Activated naive CD4-positive, alpha-beta T cell treated with Interleukin-2 at 50 U/mL for 16 hours (primary cell): ENCODE results near the gene OGA.

ENCODE experiments used
- DNase-seq: peaks from one replicate; pipeline ENCODE4 v3.0.0-alpha.2; 2020

OGA gene

DNA sequence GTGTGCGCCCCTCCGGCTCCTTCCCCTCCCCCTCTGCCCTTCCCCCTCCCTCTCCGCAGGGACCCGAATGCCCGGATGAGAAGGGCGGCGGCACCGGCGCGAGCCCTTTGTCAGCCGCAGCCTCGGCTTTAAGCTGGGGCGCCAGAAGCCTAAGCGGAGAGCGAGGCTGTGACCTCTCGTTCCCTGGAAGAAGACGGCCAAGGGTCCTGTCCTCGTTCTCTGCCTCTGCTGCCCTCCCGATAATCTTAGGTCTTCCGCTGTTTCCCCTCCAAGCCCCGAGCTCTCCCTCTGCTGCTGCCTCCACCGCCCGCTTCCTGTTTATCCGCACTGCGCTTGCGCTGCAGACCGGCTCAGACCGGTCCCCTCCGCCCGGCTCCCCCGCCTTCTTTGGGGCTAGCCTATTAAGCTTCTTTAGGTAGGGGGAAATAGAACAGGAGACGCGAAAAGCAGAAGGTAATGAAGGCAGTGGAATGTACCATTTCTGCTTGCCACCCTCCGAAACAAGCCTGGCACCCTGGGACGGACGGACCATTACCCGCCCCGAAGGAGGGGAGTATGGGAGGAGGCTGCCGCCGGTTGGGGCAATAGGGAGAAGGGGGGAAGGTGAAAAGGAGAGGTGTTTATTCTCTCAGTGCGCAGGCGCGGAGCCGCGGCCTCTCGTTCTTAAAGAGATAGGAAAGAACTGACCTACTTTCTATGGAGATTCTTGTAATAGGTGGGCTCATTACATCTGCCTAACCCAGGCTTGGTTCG, at the start of gene OGA:
OGA (minus strand) TSS at position 326 of the 753 bp plus-strand sequence. CDS start 422 bp downstream, outside the sequence.
- peak; percentile 98 for DNase-seq

DNA sequence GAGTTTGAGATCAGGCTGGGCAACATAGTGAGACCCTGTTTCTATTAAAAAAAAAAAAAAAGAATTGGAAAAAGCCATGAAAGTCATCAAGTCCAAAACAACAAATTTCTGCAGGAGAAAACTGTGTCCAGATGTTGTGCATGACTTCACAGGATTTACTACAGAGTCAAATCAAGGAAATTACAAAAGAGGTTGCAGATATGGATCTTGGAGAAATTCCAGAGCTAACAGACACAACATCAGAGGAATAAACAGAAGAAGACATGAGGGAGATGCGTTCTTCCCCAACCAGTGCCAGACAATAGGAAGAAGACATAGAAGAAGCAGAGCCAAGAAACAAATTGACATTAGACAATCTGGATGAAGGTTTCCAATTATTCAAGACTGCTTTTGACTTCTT, 49.7 kb upstream of the OGA start:
- DNase-seq, result no peak

DNA sequence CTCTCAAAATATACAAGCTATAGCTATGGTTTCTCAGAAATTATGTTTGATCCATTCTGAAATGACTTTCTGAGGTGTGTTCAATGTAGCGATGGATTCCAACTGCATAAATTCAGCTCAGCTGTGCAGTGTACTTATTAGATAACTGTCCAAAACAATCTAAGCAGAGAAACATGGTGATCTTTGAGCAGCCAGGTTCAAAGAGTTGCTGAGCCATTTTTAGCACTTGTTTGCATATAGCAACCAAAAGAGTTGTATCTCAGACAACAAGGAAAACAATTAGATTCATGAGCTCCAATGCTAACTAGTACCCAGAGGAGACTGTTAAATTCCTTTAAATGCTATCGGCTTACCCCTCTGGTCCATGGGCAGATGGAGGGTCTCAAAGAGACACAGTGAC, 41.3 kb upstream of the OGA start:
- DNase-seq, result no peak

DNA sequence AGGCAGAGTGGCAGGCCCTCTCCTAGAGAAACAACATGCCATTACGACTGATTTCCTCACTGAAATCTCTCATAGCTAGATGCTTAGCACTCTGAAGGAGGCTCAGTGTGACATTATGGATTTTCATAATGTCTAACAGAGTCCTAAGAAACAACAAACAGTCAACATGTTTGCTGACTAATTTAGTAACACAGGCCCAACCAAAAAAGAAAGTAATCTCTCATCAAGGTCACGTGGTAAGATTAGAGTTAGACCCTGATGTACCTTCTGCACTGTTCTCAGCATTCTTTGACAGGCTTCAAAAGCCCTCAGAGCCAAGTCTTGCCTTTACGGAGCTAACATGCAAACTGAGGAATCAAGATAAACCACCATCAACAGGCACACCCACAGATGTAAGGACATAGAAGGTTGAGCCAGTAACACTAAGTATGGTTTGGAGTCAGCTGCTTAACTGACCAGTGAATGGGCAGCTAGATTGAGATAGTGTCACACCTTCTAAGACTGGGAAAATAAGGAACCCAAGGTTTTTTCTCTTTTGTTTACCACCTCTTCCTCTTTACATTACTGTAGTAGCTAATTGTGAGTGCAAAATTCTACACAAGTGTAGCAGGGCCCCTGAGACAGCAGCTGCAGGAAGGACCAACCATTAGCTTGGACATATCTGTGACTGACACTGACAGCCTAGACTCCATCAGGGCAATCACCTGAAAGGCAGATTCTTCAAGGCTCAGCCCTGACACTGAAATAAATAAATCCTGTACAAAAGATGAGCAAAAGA, 40.7 kb upstream of the OGA start:
- no peak for DNase-seq

DNA sequence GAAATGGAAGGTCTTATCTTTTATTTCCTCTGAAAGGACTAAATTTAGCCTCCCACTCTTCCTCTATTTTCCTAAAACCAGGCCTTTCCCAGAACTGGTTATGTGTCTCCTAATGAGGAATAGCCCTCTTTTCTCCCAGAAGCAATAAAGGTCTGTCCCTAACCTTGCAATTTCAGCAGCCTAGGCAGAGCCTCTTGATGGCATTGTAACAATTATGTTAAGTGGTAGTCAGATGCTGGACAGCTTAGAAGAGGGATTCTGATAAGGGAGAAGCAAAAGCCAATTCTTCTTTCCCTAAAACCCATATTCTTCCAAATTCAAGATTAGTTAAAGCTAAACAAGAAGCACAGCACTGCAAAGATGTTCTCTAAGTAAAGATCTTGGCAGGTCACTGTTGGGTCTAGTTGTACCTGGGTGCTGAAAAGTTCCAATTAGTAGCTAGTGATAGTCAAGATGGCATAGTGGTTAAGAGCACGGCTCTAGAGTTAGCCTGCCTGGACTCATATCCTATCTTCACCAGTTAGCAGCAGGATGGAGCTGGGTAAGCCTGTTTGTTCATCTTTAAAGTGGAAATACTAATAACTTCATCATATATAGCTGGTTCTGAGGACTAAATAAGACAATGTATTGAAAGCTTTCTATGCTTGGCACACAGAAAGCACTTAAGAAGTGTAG, 39.7 kb upstream of the OGA start:
- no peak for DNase-seq

DNA sequence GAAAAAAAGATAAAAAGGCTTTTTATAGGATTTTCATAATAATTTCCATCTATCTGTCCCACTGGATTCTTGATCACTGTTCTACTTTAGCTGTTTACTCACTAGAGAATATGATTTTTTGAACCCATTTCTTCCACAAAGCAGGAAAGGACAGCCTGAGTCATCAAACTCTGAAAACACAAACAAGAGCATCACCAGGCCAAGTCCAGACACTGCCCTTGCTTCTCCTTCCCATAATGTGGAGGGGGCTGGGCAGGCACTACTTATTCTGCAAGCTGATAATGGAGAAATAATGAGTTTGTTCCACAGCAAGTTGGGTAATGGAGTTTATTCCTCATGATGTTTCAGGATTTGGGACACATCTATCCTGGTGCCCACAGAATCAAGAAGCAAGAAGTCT, 38.4 kb upstream of the OGA start:
- no peak for DNase-seq

DNA sequence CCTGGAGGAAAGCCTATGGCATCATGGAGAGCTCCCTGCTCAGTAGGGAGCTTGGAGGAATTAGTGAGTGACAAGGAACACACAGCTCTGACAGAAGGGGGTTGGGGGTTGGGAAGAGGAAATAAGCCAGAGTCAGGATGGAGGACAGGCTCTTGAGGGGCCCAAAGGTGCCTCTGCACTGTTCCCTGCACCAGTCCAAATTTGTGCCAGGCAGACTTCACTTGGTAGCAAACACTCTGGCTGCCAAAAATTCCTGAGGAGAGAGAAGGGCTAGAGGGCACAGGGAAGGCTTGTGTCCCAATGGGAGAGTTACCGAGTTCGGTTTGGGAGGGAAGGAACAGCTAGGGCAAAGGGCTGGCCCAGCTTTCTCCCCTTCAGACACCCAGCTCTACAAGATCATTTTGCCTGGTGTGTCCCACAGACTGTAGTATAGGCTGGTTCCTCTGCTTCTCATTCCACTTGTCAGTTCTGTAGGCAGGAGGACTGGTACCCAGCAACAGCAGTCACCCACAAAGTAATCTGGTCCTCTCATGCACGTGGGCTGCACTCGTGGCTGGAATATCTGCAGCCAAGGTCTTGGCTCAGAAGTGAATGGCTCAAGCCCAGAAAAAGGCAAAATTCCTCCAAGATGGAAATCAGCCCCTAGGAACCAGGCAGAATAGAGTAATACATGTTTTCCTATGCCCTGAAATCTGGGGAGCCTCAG, 33.3 kb upstream of the OGA start:
- no peak for DNase-seq

DNA sequence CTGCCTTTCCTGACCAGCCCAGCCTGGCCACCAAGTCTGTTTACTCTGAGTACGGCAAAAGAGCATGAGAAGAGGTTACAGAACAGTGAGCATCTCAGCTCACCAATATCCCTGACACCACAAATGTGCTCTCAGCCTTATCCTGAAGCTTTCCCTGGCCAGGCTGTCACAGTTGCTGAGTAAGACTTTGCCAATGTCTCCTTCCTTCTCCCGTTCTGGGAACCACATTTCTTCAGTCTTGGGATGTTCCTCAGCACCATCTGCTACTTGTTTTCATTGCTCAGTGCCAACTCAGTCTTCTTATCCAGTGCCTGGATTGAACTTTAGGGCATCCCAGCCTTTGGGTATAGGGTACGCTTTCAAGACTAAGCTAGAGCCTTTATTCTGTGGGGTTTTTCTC, 32.5 kb upstream of the OGA start:
- DNase-seq, result no peak

DNA sequence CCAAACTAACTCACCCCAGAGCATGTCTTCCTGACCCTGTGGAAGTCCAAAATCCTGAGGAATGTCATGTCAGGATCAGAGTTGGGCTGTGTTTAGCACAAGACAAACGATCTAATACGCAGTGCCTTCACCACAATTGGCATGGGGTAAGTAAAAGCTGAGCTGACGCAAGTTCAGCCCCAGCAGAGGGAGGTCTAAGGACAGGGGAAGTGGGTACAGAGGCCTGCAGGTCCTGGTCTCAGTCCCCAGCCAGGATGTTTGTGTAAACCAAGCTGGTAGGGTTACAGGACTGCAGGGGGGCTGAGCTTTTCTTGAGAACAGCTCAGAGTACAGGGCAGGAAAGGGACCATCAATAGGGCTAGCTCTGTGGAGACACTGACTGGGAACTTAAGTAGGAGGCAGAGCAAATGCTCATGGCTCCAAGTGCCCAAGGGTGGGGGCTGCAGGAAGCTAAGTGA, 30.7 kb upstream of the OGA start:
- no peak for DNase-seq

DNA sequence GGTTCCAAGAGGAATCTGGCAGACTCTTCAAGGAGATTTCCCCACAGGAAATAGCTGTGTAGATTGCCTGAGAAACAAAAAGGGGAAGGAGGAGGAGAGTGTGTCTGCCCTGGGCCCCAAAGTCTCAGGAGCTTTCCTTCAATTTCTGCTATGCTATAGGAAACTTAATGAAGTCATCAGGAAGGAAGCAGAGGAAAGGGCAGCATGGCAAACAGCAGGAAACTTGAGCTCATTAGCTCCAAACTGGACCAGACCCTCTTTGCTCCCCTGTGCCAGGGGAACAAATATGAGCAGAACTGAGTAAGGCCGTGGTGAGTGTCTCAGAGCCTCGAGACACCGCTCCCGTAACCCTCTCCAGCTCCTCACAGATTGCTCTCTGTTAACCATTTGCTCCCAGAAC, 30.2 kb upstream of the OGA start:
- DNase-seq, result no peak

DNA sequence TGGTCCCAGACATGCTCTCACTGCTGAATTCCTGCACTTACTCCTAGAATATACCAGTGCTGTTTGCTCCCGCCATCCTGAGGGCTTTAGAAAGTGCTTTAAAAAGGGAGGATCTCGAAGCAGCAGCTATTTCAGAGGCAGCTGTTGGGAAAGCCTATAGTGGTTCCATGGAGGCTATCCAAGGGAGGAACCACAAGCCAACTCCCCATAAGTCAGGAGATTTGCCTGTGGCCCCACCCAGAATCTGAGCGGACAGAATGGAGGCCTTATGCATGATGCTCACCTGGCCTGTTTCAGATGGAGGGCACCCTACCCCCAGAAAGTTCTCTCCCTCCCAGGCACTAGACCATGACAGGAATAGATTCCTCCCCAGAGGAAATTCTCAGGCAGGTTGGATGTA, 27.6 kb upstream of the OGA start:
- DNase-seq, result no peak

DNA sequence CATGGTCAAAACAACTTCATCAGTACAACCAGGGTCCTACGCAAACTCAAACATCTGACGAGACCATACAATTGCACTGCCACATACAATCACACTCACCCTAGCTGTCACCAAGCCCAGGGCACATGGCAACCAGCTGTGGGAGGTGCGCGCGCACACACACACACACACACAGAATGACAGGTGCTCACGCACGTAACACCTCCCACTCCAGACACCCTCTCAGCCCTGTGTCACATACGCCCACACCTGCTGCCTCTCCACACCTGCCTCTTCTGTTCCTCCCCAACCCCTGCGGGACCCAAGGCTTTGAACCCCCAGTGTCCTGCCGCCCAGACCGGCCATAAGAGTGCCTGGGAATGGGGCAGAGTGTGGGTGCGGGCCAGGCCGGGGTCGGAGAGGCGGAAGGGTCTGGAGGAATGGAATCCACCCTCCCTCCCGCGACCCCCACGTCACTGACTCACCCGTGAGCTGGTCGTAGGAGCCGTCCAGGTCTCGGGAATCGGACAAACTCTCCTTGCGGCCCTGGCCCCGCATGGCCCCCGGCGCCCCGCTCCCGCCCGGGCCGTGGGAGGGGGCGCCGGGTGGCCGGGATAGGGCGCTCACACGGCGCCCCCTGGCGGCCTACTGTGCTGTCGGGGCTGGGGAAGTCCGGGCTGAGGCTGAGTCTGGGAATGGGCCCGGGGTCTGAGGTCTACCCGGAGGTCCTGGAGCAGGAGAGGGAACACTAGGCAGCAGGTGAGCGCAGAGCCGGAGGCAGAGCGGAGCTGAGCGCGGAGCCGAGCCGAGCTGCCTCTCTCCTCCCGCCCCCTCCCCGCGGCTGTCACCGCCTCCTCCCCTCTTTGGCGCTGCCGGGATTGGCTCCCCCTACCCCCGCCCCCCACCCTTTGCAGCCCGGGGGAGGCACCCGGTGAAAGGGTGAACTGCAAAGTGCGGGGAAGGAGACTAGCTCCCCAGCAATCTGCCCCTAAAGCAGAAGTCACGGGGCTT, 25.1 kb upstream of the OGA start, which contains the start of gene KCNIP2:
KCNIP2 (minus strand) TSS at position 769 of the 990 bp plus-strand sequence; CDS start at position 537, 232 bp downstream.
- peak; percentile 69 for DNase-seq

DNA sequence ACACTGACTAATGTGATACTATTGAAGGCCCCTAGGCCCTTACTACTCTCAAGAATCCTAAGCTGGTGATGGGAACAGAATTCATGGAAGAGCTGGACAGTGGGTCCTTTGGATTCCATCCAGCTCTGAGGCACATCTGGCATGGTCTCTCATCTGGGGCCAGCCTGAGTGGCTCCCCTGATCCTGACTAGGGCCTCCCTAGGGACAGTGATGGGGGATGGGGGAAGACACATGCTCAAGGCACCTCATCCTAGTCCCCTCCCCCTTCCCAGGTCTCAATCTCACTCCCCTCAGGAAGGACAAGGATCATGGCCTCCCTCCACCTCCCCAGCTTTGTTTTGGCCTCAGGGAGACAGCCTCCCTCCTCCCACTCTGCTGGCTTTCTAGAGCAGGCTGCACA, 23.6 kb upstream of the OGA start:
- no peak for DNase-seq

DNA sequence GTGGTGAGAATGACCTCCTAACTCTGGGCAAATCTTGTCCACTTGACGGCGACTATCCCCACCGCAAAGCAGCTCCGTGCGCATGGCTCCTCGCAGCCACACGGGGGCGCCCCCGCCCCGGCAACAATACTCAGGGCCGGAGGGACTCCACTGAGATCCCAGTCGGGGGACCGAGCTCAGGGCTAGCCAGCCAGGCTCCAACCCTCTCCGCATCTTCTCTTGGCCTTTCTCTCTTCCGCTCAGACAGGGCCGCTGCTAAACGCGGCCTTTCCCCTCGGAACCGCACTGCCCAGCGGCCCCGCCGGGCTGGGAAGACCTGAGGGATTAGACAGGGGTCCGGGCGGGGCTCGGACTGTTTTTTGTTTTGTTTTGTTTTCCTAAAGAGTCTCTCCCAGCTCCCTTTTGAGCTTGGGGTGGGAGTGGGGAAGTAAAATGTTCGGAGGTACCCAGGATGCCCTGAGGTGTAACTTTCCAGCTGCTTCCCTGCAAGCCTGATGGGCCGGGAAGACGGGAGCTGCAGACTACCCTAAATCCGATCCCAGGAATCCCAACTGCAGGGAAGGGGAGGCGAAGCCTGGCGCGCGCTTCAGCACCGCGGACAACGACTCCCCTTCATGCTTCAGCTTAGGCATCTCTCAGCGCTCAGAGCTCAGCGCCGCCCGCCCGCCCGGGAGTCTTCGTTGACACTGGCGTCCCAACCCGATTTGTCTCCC, 22.7 kb upstream of the OGA start:
- peak; percentile 80 for DNase-seq

DNA sequence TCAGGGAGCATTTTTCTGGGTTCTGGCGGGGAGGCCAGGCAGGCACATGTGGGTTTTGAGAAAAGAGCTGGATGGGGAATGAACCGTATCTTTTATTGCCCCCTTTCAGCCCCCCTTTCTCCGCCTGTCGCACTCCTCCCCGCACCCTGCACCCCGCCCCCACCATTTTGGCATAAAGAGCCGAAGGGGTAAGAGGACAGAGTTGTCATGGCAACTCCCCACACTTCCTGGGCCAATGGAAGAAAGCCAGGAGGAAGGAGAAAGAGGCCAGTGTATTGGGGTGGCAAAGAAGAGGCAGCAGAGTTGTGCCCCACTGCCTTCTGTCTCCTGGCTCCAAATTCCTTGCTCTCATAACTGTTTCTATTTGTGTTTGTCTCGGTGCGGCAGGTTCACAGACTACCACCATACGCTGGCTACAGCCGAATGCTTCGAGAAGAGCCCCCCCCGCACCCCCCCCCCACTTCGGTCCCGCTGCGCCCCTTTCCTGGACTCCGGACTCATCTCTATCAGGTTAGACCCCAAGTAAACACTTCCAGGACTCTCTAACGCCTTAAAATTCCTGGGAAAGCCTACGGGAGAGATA, 21.9 kb upstream of the OGA start:
- peak; percentile 24 for DNase-seq

DNA sequence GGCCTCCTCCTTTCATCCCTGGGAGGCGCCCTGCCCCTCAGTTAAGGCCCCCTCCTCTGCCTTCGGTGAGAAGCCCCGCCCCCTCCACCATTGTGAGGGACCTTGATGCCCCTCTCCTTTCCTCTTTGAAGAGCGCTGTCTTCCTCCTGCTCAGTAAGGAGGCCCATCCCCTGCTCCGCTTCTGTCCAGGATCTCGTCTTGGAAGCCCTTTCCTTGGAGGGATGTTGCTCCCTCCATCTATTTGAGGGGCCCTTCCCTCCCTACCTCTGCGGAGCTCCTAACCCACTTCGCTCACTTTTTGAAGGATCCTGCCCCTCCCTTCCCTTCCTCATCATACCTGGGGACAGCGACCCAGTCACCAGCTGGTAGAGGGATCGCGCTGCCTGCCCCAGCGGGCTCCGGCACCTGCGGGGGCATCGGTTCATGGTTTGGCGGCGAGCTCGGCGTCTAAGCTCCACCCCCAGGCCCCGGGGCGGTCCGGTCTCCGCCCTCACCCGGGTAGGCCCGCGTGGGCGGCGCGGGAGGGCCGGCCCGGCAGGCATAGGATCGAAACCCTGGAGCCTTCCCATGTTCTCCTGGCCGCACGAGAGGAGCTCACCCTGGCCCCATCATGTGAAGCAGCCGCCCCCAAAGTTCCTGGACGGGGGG, 21.3 kb upstream of the OGA start:
- peak; percentile 71 for DNase-seq

DNA sequence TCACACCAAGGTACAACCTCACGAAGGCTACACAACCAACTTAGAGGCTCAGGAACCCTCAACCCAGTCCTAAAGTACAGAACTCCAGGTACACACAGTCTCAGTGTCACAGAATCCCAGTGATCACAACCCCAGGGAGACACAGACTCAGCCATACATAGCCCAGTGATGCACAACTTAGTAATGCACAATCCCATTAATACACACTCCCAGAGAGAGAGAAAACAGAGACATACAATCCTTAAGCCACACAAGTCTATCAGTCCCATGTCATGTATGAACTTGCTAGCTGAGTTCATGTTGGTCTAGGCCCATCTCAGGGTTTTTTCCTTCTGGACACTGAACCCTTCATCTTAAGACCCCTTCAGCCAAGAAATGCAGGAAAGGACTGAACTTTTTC, 20.8 kb upstream of the OGA start:
- no peak for DNase-seq

DNA sequence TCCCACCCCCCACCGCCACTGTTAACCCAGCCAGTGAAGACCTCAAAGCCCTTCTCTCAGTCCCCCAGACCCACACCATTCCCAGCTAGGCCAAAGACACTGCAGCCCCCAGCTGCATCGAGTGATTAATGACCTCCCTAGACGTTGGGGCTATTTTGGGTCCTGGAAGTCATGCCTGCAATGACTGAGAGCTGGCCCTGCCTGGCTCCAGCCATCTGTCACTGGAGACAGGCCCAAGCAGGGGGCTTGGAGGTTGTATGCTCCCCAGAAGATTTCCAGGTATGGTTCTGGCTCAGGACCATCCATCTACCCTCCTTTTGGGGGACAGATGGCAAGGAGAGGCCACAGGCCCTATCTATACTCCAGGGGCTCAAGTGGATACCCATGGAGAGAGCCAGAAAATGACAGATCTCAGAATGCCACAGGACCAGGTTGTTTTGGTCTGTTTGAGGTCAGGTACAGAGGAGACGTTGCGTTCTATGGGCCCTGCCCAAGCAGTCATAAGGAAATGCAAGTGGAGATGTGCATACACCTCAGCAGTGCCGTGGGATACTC, 20.2 kb upstream of the OGA start:
- DNase-seq, result no peak

DNA sequence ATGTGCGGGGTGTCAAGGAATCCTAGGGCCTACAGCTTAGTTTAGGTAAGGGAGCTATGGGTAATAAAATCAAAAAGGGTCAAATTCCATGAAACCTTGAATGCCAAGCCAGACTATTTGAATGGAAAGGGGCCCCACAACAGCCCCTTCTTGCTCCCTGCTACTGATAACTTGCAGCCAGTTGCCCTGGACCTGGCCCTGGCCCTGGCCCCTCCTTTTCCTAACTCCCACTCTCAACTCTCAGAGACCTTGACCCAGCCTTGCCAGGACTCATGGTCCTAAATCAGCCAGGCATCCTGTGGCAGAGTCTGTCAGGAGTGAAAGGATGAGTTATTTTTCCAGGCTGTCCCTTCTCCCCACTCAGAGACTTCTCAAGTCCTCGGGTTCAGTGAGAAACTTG, 19.5 kb upstream of the OGA start:
- no peak for DNase-seq

DNA sequence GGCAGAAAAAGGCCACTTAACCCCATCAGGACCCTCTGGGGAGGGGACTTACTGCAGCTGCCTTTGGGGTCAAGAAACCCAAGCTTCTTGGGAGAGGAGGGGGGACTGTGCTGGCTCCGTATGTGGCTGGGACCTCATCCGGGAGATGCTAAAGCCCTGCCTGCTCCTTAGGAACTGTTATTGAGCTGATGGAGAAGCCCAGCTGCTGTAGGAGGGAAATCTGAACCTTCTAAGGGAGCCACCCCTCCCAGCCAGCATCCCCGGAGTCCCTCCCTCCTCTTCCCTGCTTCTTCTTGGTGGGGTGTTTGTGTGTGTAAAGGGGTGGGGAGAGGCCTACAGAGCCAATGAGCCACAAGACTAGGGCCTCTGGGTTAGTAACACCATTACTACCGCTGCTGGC, 17.1 kb upstream of the OGA start:
- no peak for DNase-seq
